Endothelial cell of umbilical vein (primary cell): ENCODE data around the gene HACD3. TPM values are rescaled to one million over a fixed set of nuclear protein-coding genes. Genes with fewer than 3 reads are reported as not detected.

Experiments used
- BruUV-seq: library from RNA; stranded (reverse); fragments of 400-500 nt; replicated peaks from 2 replicates; lab custom pipeline; 2021; lab: Mats Ljungman, UMichigan
- CTCF ChIA-PET: fragments of 300-600, 350-600 bp; sonication (Branson Sonifier 250); formaldehyde crosslinking; loops from one replicate; lab custom pipeline; 2021; ENCODE audit warnings: antibody characterized with exemption, inconsistent platforms; lab: Charles Lee
- POLR2A ChIA-PET: fragments of 300-600, 350-600 bp; sonication (Branson Sonifier 250); formaldehyde crosslinking; loops from one replicate; lab custom pipeline; 2021; ENCODE audit warnings: antibody characterized with exemption, inconsistent platforms; lab: Charles Lee
- DNase-seq: peaks from one replicate; pipeline ENCODE4 v3.0.0-alpha.2; 2011; ENCODE audit warnings: low read depth, low spot score
- FAIRE-seq: peaks from 2 replicates; lab custom pipeline; 2011; peaks lifted over from hg19 to GRCh38; lab: Jason Lieb, UNC
- H2AFZ ChIP-seq: 2 replicates; pipeline ENCODE4 v1.6.0; 2012; ENCODE audit warnings: low read depth, low read length, control low read depth, inconsistent platforms
- H3K27ac ChIP-seq: 2 replicates; pipeline ENCODE4 v1.5.1; 2011; ENCODE audit warnings: low read depth, mild to moderate bottlenecking, control low read depth, low read length, moderate library complexity; ENCODE audit not compliant: insufficient read depth
- H3K27me3 ChIP-seq, 2 experiments: 2 replicates each; pipeline versions ENCODE4 v1.6.0 to v1.6.1; 2011; ENCODE audit warnings: low read length in 2 of 2, mixed read lengths in 1 of 2; ENCODE audit not compliant: control insufficient read depth in 2 of 2, insufficient read depth in 2 of 2
- H3K36me3 ChIP-seq, 2 experiments: 2 replicates in 1 of 2; 3 replicates in 1 of 2; pipeline ENCODE4 v1.5.1; 2011; ENCODE audit warnings: low read length in 2 of 2, mild to moderate bottlenecking in 1 of 2, moderate library complexity in 1 of 2; ENCODE audit not compliant: control insufficient read depth in 2 of 2, insufficient read depth in 2 of 2; ENCODE audit errors: extremely low read depth in 1 of 2
- H3K4me1 ChIP-seq: 3 replicates; pipeline ENCODE4 v1.5.1; 2011; ENCODE audit warnings: mild to moderate bottlenecking, low read length; ENCODE audit not compliant: control insufficient read depth, insufficient read depth; ENCODE audit errors: extremely low read depth
- H3K4me2 ChIP-seq: 2 replicates; pipeline ENCODE4 v1.6.1; 2011; ENCODE audit warnings: low read length, control low read depth, mixed read lengths; ENCODE audit not compliant: insufficient read depth
- H3K4me3 ChIP-seq, 3 experiments: fragments of 200-600 bp in 1 of 3; sonication (generic), shearing (Covaris generic) in 1 of 3; replicated peaks in 1 of 3; 2 replicates each; pipeline ENCODE4 v1.5.1; 2011 to 2016; ENCODE audit warnings: control low read depth in 3 of 3, low read length in 3 of 3, mild to moderate bottlenecking in 2 of 3, inconsistent platforms in 1 of 3, low read depth in 1 of 3, moderate library complexity in 1 of 3; ENCODE audit not compliant: insufficient read depth in 1 of 3
- H3K79me2 ChIP-seq: 2 replicates; pipeline ENCODE4 v1.6.0; 2012; ENCODE audit warnings: low read length, inconsistent platforms; ENCODE audit not compliant: control insufficient read depth, insufficient read depth
- H3K9ac ChIP-seq: replicated peaks from 2 replicates; pipeline ENCODE3; 2011; ENCODE audit warnings: low read length, control low read depth; ENCODE audit not compliant: insufficient read depth; ENCODE audit errors: extremely low read depth
- H3K9me1 ChIP-seq: replicated peaks from 3 replicates; pipeline ENCODE4 v1.6.0; 2011; ENCODE audit warnings: mild to moderate bottlenecking, low read length; ENCODE audit not compliant: control insufficient read depth, insufficient read depth; ENCODE audit errors: extremely low read depth
- H3K9me3 ChIP-seq: replicated peaks from 2 replicates; pipeline ENCODE4 v1.5.1; 2012; ENCODE audit warnings: low read length, inconsistent platforms; ENCODE audit not compliant: control insufficient read depth, insufficient read depth
- H4K20me1 ChIP-seq: replicated peaks from 2 replicates; pipeline ENCODE3; 2011; ENCODE audit warnings: mild to moderate bottlenecking, low read length; ENCODE audit not compliant: control insufficient read depth, insufficient read depth; ENCODE audit errors: extremely low read depth
- EZH2 ChIP-seq: IDR thresholded peaks from 2 replicates; pipeline ENCODE4 v1.6.1; 2012; ENCODE audit warnings: borderline replicate concordance, low read depth, mild to moderate bottlenecking, moderate library complexity, low read length, inconsistent platforms; ENCODE audit not compliant: severe bottlenecking
- FOS ChIP-seq: IDR thresholded peaks from 2 replicates; pipeline ENCODE4 v1.6.1; 2011; ENCODE audit warnings: mild to moderate bottlenecking, low read length, moderate library complexity, borderline replicate concordance; ENCODE audit not compliant: insufficient read depth
- GATA2 ChIP-seq: IDR thresholded peaks from 2 replicates; pipeline ENCODE4 v1.7.0; 2011; ENCODE audit warnings: low read depth, mild to moderate bottlenecking, moderate library complexity, mixed read lengths, low read length; ENCODE audit not compliant: insufficient read length, insufficient read depth
- JUN ChIP-seq: IDR thresholded peaks from 2 replicates; pipeline ENCODE4 v1.6.1; 2011; ENCODE audit warnings: borderline replicate concordance, low read depth; ENCODE audit not compliant: insufficient read length, insufficient read depth
- MAX ChIP-seq: IDR thresholded peaks from 2 replicates; pipeline ENCODE4 v1.6.1; 2011; ENCODE audit not compliant: insufficient read depth, insufficient read length
- MYC ChIP-seq: IDR thresholded peaks from one replicate; pipeline ENCODE4 v1.6.1; 2011; ENCODE audit warnings: mild to moderate bottlenecking, low read depth, low read length
- POLR2A ChIP-seq: IDR thresholded peaks from 2 replicates; pipeline ENCODE4 v1.6.1; 2012; ENCODE audit warnings: low read depth, mild to moderate bottlenecking, control low read depth, low read length
- POLR2AphosphoS5 ChIP-seq: IDR thresholded peaks from 2 replicates; pipeline ENCODE4 v1.6.1; 2012; ENCODE audit warnings: low read depth, mild to moderate bottlenecking, control low read depth, low read length, moderate library complexity; ENCODE audit not compliant: insufficient read depth
- dilution Hi-C: fragments of 300-500 bp; cut with MboI; formaldehyde crosslinking; loops from one replicate; pipeline ENCODE4 v1.15.0; 2019; ENCODE audit warnings: low sequenced_read_pairs; ENCODE audit not compliant: extremely low pct_ligation_motif_present
- intact Hi-C: fragments of 100-400 bp; cut with micrococcal nuclease; formaldehyde crosslinking; loops from one replicate; pipeline ENCODE4 v1.10.0; 2022
- polyA plus RNA-seq, 4 experiments: library from polyadenylated mRNA; depleted of rRNA in 3 of 4; stranded (reverse) in 3 of 4; unstranded in 1 of 4; fragments of >200 nt; gene quantifications; 2 replicates each; pipeline versions ENCODE4 v1.2.1 to v1.2.3, GENCODE V29; 2011 to 2012; ENCODE audit warnings: missing spikeins in 1 of 4
- total RNA-seq: library from RNA; stranded (reverse); gene quantifications from 2 replicates; pipeline ENCODE4 v1.2.3, GENCODE V29; 2021
- TF ChIP-seq, protein P1 (sequence below), 2 donors: IDR thresholded peaks; 1 replicate in 1 of 2; 2 replicates in 1 of 2; pipeline ENCODE4 v1.5.1; 2011; ENCODE audit warnings: low read length in 2 of 2, mild to moderate bottlenecking in 2 of 2, moderate library complexity in 2 of 2, control low read depth in 1 of 2, inconsistent platforms in 1 of 2, low read depth in 1 of 2; ENCODE audit not compliant: insufficient read depth in 1 of 2; ENCODE audit errors: extremely low read depth in 1 of 2

Gene HACD3
- total and polyA plus RNA-seq, 2 donors (not counting 3 experiments of a cell fraction or from before 2014, with no cell fraction given), result 47.4 to 61.1 TPM

- H2AFZ ChIP-seq, result no peak overlapping the region
- intact Hi-C loops, result no loop called here
- H3K36me3 ChIP-seq, result no peaks in the 10 kb centered on the region
- no peak overlapping the region for H3K9ac ChIP-seq
- BruUV-seq, result no TSS peak
- no peaks in the 10 kb centered on the region for H3K27me3 ChIP-seq
- peaks cover 30% of the 10 kb centered on the region for H3K79me2 ChIP-seq
- no peak for DNase-seq
- ChIA-PET CTCF (interaction anchor here (2.1 kb wide), 1 partner anchor 72 kb away, joined by 5 read pairs; no protein-coding TSS in a partner anchor), POLR2A (no interaction called here)
- no peak overlapping the region for H3K4me3 ChIP-seq
- TF ChIP-seq, protein P1, sequence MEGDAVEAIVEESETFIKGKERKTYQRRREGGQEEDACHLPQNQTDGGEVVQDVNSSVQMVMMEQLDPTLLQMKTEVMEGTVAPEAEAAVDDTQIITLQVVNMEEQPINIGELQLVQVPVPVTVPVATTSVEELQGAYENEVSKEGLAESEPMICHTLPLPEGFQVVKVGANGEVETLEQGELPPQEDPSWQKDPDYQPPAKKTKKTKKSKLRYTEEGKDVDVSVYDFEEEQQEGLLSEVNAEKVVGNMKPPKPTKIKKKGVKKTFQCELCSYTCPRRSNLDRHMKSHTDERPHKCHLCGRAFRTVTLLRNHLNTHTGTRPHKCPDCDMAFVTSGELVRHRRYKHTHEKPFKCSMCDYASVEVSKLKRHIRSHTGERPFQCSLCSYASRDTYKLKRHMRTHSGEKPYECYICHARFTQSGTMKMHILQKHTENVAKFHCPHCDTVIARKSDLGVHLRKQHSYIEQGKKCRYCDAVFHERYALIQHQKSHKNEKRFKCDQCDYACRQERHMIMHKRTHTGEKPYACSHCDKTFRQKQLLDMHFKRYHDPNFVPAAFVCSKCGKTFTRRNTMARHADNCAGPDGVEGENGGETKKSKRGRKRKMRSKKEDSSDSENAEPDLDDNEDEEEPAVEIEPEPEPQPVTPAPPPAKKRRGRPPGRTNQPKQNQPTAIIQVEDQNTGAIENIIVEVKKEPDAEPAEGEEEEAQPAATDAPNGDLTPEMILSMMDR (IDR thresholded peaks at IDR 0.05; ENCODE audit: extremely low read depth in 1 of 2, insufficient read depth in 1 of 2, low read depth in 1 of 2, low read length in 2 of 2), result no peak
- no peak for TF ChIP-seq JUN
- TF ChIP-seq FOS, result no peak
- no peak for TF ChIP-seq POLR2A
- TF ChIP-seq MAX, result no peak
- no peak for TF ChIP-seq MYC
- TF ChIP-seq POLR2AphosphoS5, result no peak
- no peak for TF ChIP-seq EZH2
- TF ChIP-seq GATA2, result no peak
- no peak overlapping the region for H3K4me2 ChIP-seq
- no peaks in the 10 kb centered on the region for H3K9me1 ChIP-seq
- H3K9me3 ChIP-seq, result no peaks in the 10 kb centered on the region
- no peak overlapping the region for H3K27ac ChIP-seq
- peaks cover 2% of the 10 kb centered on the region for H4K20me1 ChIP-seq
- dilution Hi-C loops, result no loop called here
- no peak for FAIRE-seq
- peaks cover 13% of the 10 kb centered on the region for H3K4me1 ChIP-seq
Measured at GRCh38 chr15:65518633-65519285, 11.5 kb upstream of the HACD3 start.
